Measurements from ENCODE around the gene MAP2. TPM values are rescaled to one million over a fixed set of nuclear protein-coding genes. Genes with fewer than 3 reads are reported as not detected.
A peak's percentile ranks its signal among the peaks of the same experiment; 100 is the strongest.

MAP2 gene
- total and polyA plus RNA-seq, 2 experiments from 2014 or later: 2.9 to 4.4 TPM

- TF ChIP-seq, protein P1, sequence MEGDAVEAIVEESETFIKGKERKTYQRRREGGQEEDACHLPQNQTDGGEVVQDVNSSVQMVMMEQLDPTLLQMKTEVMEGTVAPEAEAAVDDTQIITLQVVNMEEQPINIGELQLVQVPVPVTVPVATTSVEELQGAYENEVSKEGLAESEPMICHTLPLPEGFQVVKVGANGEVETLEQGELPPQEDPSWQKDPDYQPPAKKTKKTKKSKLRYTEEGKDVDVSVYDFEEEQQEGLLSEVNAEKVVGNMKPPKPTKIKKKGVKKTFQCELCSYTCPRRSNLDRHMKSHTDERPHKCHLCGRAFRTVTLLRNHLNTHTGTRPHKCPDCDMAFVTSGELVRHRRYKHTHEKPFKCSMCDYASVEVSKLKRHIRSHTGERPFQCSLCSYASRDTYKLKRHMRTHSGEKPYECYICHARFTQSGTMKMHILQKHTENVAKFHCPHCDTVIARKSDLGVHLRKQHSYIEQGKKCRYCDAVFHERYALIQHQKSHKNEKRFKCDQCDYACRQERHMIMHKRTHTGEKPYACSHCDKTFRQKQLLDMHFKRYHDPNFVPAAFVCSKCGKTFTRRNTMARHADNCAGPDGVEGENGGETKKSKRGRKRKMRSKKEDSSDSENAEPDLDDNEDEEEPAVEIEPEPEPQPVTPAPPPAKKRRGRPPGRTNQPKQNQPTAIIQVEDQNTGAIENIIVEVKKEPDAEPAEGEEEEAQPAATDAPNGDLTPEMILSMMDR (conservative IDR thresholded peaks at IDR 0.05; ENCODE audit: low read depth in 2 of 2): no peak
- TF ChIP-seq ZNF114 (CRISPR knock-in tag; IDR thresholded peaks at IDR 0.05) (no peak), REST (IDR thresholded peaks at IDR 0.05; ENCODE audit: unreplicated experiment) (no peak)
- ATAC-seq (no peak), DNase-seq (ENCODE audit: low spot score) (no peak)
- Mint-ChIP-seq H3K27me3 (ENCODE audit: insufficient read depth, low read depth, poor library complexity) (no peaks in the 10 kb centered on the region), H3K9me3 (peaks cover 14% of the 10 kb centered on the region), H3K4me1 (peaks cover 7% of the 10 kb centered on the region; the same call in 2 of the 3 replicates), H3K4me3 (no peak overlapping the region), H3K27ac (no peak overlapping the region), H3K36me3 (ENCODE audit: low read depth) (peaks cover under 1% of the 10 kb centered on the region; the same call in 1 of the 3 replicates)
- no peaks in the 10 kb centered on the region for H3K36me3 ChIP-seq (ENCODE audit: insufficient read depth)
- H3K4me3 ChIP-seq: no peak overlapping the region
- H4K20me1 ChIP-seq (replicated peaks; ENCODE audit: insufficient read depth): no peaks in the 10 kb centered on the region
- H3K79me2 ChIP-seq (replicated peaks; ENCODE audit: insufficient read depth): no peaks in the 10 kb centered on the region
- no peaks in the 10 kb centered on the region for H3K9me2 ChIP-seq (ENCODE audit: insufficient read depth)
- no peaks in the 10 kb centered on the region for H3K27me3 ChIP-seq (ENCODE audit: insufficient read depth)
- no peaks in the 10 kb centered on the region for H3K4me1 ChIP-seq (ENCODE audit: insufficient read depth)
- H3K27ac ChIP-seq (ENCODE audit: low read depth): no peak overlapping the region
- no peaks in the 10 kb centered on the region for H3F3A ChIP-seq (replicated peaks; ENCODE audit: low read depth)
- H2AFZ ChIP-seq: peak overlapping the region; percentile 67; the same call in 1 of the 2 replicates
- H3K4me2 ChIP-seq: no peak overlapping the region
These were observed 43.6 kb upstream of the MAP2 start for GRCh38 chr2:209380293-209380692.

DNA sequence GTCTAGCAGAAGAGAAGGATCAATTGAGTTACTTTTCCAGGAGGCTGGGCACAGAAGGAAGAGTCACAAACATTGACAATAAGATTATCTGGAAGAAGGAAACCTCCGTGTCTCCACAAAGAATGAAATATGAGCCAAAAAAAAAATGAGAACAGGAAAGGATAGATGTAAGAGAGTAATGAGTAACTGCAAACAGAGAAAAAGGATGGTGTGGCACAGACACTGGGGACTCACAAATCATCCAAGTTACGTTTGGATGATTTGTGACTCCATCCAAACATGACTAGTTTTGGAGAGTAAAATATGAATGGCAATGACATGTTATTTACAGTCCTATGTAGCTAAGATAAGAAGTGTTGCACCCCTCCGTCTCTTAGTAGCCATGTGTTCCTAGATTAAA, 42.8 kb upstream of the MAP2 start:
- no peak overlapping the region for H3K4me3 Mint-ChIP-seq
- H3K27me3 Mint-ChIP-seq (ENCODE audit: insufficient read depth, low read depth, poor library complexity): no peaks in the 10 kb centered on the region
- ATAC-seq (no peak), DNase-seq (ENCODE audit: low spot score) (no peak)
- no peaks in the 10 kb centered on the region for H3K9me2 ChIP-seq (ENCODE audit: insufficient read depth)
- H3K4me1 ChIP-seq (ENCODE audit: insufficient read depth): no peaks in the 10 kb centered on the region
- H3K4me3 ChIP-seq: no peak overlapping the region
- no peak overlapping the region for H2AFZ ChIP-seq
- H3K27ac Mint-ChIP-seq: no peak overlapping the region
- TF ChIP-seq ZNF462 (CRISPR knock-in tag; IDR thresholded peaks at IDR 0.05): no peak
- TF ChIP-seq, protein P2, sequence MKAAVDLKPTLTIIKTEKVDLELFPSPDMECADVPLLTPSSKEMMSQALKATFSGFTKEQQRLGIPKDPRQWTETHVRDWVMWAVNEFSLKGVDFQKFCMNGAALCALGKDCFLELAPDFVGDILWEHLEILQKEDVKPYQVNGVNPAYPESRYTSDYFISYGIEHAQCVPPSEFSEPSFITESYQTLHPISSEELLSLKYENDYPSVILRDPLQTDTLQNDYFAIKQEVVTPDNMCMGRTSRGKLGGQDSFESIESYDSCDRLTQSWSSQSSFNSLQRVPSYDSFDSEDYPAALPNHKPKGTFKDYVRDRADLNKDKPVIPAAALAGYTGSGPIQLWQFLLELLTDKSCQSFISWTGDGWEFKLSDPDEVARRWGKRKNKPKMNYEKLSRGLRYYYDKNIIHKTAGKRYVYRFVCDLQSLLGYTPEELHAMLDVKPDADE (IDR thresholded peaks at IDR 0.05): no peak
- no peak for TF ChIP-seq STAT1 (IDR thresholded peaks at IDR 0.05; ENCODE audit: unreplicated experiment)
- TF ChIP-seq JUNB (IDR thresholded peaks at IDR 0.05; ENCODE audit: unreplicated experiment): no peak
- no peaks in the 10 kb centered on the region for H3F3A ChIP-seq (replicated peaks; ENCODE audit: low read depth)
- H3K36me3 Mint-ChIP-seq (ENCODE audit: low read depth): no peaks in the 10 kb centered on the region; the same call in 2 of the 3 replicates
- H3K9me3 Mint-ChIP-seq: peaks cover 6% of the 10 kb centered on the region; the same call in 2 of the 3 replicates
- H4K20me1 ChIP-seq (replicated peaks; ENCODE audit: insufficient read depth): no peaks in the 10 kb centered on the region
- H3K27me3 ChIP-seq (ENCODE audit: insufficient read depth): no peaks in the 10 kb centered on the region
- H3K27ac ChIP-seq (ENCODE audit: low read depth): no peak overlapping the region
- peaks cover 7% of the 10 kb centered on the region; the same call in 2 of the 3 replicates for H3K4me1 Mint-ChIP-seq
- H3K79me2 ChIP-seq (replicated peaks; ENCODE audit: insufficient read depth): no peaks in the 10 kb centered on the region
- no peak overlapping the region for H3K4me2 ChIP-seq
- H3K36me3 ChIP-seq (ENCODE audit: insufficient read depth): no peaks in the 10 kb centered on the region

Measured in GM23338 (cell line).